ENCODE data around the gene ZMYND12.
"Not testable (repeated sequence)": the region's sequence is repeated elsewhere in the genome, so short reads cannot be mapped to it uniquely, and the experiment has no call there.

The ZMYND12 gene

GRCh38 chr1:42456010-42456753 lies at the start of gene ZMYND12, which contains the start of gene PPCS:
TSS of gene ZMYND12 (minus strand) at chr1:42456022. CDS start at chr1:42455997, 25 bp downstream.
TSS of gene PPCS (plus strand) at chr1:42456543. CDS start at chr1:42456566, 23 bp downstream.
- peak; percentile 86 for DNase-seq (ENCODE audit: low read depth)

GRCh38 chr1:42504535-42505128 lies 48.8 kb upstream of the ZMYND12 start:
- DNase-seq (ENCODE audit: low read depth): no peak

- not testable (repeated sequence) for DNase-seq (ENCODE audit: low read depth)
Measured at GRCh38 chr1:42502031-42502430, 46.2 kb upstream of the ZMYND12 start.

- DNase-seq (ENCODE audit: low read depth): no peak
Measured at GRCh38 chr1:42490237-42490636, 34.4 kb upstream of the ZMYND12 start.

GRCh38 chr1:42484382-42484781 lies 28.6 kb upstream of the ZMYND12 start:
- DNase-seq (ENCODE audit: low read depth): no peak

GRCh38 chr1:42482635-42483153 lies 26.9 kb upstream of the ZMYND12 start:
- DNase-seq (ENCODE audit: low read depth): no peak

GRCh38 chr1:42480921-42481320 lies 25.1 kb upstream of the ZMYND12 start:
- DNase-seq (ENCODE audit: low read depth): no peak

GRCh38 chr1:42479621-42480020 lies 23.8 kb upstream of the ZMYND12 start:
- no peak for DNase-seq (ENCODE audit: low read depth)

GRCh38 chr1:42477775-42478174 lies 22.0 kb upstream of the ZMYND12 start:
- DNase-seq (ENCODE audit: low read depth): no peak

- DNase-seq (ENCODE audit: low read depth): not testable (repeated sequence)
Measured at GRCh38 chr1:42477354-42477753, 21.5 kb upstream of the ZMYND12 start.

- DNase-seq (ENCODE audit: low read depth): no peak
Measured at GRCh38 chr1:42476605-42477004, 20.8 kb upstream of the ZMYND12 start.

- DNase-seq (ENCODE audit: low read depth): no peak
Measured at GRCh38 chr1:42469727-42470126, 13.9 kb upstream of the ZMYND12 start.

- DNase-seq (ENCODE audit: low read depth): no peak
Measured at GRCh38 chr1:42466030-42466429, 10.2 kb upstream of the ZMYND12 start.

- no peak for DNase-seq (ENCODE audit: low read depth)
Measured at GRCh38 chr1:42463921-42464320, 8.1 kb upstream of the ZMYND12 start.

GRCh38 chr1:42462828-42463763 lies 7.3 kb upstream of the ZMYND12 start, which contains the start of gene CCDC30:
TSS of gene CCDC30 (plus strand) at chr1:42463286. CDS start at chr1:42480552, 17,266 bp downstream.
- peak; percentile 92 for DNase-seq (ENCODE audit: low read depth)

GRCh38 chr1:42461196-42461595 lies 5.4 kb upstream of the ZMYND12 start:
- no peak for DNase-seq (ENCODE audit: low read depth)

- DNase-seq (ENCODE audit: low read depth): peak; percentile 46
Measured at GRCh38 chr1:42456754-42457089, 900 bp upstream of the ZMYND12 start.

GRCh38 chr1:42454403-42454802 lies 1.4 kb downstream of the ZMYND12 start:
- DNase-seq (ENCODE audit: low read depth): no peak

GRCh38 chr1:42453386-42453785 lies 2.4 kb downstream of the ZMYND12 start:
- no peak for DNase-seq (ENCODE audit: low read depth)

GRCh38 chr1:42450061-42450460 lies 5.8 kb downstream of the ZMYND12 start:
- DNase-seq (ENCODE audit: low read depth): no peak

- no peak for DNase-seq (ENCODE audit: low read depth)
Measured at GRCh38 chr1:42449256-42449655, 6.6 kb downstream of the ZMYND12 start.

- DNase-seq (ENCODE audit: low read depth): no peak
Measured at GRCh38 chr1:42442662-42443061, 13.2 kb downstream of the ZMYND12 start.
